ENCODE results near the gene BOD1. TPM values are rescaled to one million over a fixed set of nuclear protein-coding genes. Genes with fewer than 3 reads are reported as not detected.

Gene BOD1
- 105 TPM for polyA plus RNA-seq (2013, experiment 1 of 2)
- 99.7 TPM for polyA plus RNA-seq (2013, experiment 2 of 2)

DNA sequence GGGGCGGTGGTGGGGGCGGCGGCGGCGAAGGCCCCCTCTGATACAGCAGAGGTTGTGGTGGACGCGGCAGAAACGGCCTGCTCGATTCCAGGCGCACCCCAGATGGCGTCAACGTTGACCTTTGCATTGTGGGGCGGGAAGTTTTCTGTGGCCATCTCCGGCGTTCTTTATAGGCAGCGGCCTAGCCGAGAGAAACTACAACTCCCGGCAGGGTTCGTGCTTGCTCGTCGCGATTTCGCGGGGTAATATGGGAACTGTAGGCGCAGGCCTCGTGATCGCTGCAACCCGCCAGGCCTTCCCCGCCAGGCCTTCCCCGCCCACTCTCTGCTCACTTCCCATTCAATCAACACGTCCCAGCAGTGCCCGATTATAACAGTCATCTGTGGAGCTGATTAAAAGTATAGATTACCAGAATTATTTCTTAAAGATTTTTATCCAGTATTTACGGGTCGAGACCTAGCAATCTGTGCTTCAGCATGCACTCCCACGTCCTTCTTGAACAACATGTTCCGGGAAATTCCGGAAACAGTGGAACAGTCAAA, at the start of gene BOD1:
BOD1 (minus strand) TSS at position 74 of the 542 bp plus-strand sequence. CDS start 214 bp downstream, outside the sequence.
- Histone ChIP-seq H3K4me1 (ENCODE audit: control insufficient read depth, insufficient read depth, low read length, poor library complexity, severe bottlenecking) (peaks cover 20% of the 10 kb centered on the region), H3K4me3 (ENCODE audit: extremely low read depth, insufficient read depth, low read length, poor library complexity, severe bottlenecking) (peak within 1 kb of the TSS; percentile 91), H3K27ac (ENCODE audit: low read depth, low read length, severe bottlenecking) (peak within 1 kb of the TSS; percentile 95), H3K9me3 (ENCODE audit: control insufficient read depth, low read length) (no peaks in the 10 kb centered on the region), H3K36me3 (ENCODE audit: control insufficient read depth, insufficient read depth, low read length) (peaks cover 23% of the 10 kb centered on the region)
- 9 to 14% methylated on average over 20 to 28 of the region's 37 CpGs for WGBS, 2 experiments (ENCODE audit: insufficient coverage in 2 of 2)

GRCh38 chr5:173665326-173665725, 48.9 kb upstream of the BOD1 start:
- H3K4me1 ChIP-seq (ENCODE audit: control insufficient read depth, insufficient read depth, low read length, poor library complexity, severe bottlenecking), result peaks cover 9% of the 10 kb centered on the region
- H3K4me3 ChIP-seq (ENCODE audit: extremely low read depth, insufficient read depth, low read length, poor library complexity, severe bottlenecking), result no peak overlapping the region
- H3K9me3 ChIP-seq (ENCODE audit: control insufficient read depth, low read length), result peaks cover 6% of the 10 kb centered on the region
- WGBS, 2 experiments (ENCODE audit: insufficient coverage in 2 of 2), result 91 to 97% methylated on average over 4 of the region's 4 CpGs
- no peak overlapping the region for H3K27ac ChIP-seq (ENCODE audit: low read depth, low read length, severe bottlenecking)
- no peaks in the 10 kb centered on the region for H3K36me3 ChIP-seq (ENCODE audit: control insufficient read depth, insufficient read depth, low read length)

DNA sequence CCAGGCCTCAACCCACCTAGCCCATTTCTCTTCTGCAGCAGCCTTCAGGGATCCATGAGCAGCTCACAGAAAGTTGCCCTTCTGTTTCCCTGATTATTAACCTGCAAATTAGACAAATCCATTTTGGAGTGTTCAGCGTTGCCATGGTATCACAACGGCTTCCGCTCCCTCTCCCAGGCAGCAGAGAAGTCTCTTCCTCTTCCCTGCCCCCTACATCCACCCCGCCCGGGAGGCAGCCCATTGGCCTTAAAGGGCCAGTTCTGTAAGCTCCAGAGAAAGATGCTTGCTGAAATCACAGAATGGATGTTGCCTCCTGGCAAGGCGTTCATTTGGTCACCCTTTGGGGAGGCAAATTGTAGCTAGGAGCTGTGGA, 47.7 kb upstream of the BOD1 start:
- Histone ChIP-seq H3K9me3 (ENCODE audit: control insufficient read depth, low read length) (peaks cover 4% of the 10 kb centered on the region), H3K4me1 (ENCODE audit: control insufficient read depth, insufficient read depth, low read length, poor library complexity, severe bottlenecking) (peaks cover 5% of the 10 kb centered on the region), H3K36me3 (ENCODE audit: control insufficient read depth, insufficient read depth, low read length) (no peaks in the 10 kb centered on the region), H3K4me3 (ENCODE audit: extremely low read depth, insufficient read depth, low read length, poor library complexity, severe bottlenecking) (no peak overlapping the region), H3K27ac (ENCODE audit: low read depth, low read length, severe bottlenecking) (no peak overlapping the region)
- 49 to 55% methylated on average over 6 of the region's 6 CpGs for WGBS, 2 experiments (ENCODE audit: insufficient coverage in 2 of 2)

- Histone ChIP-seq H3K4me3 (ENCODE audit: extremely low read depth, insufficient read depth, low read length, poor library complexity, severe bottlenecking) (no peak overlapping the region), H3K27ac (ENCODE audit: low read depth, low read length, severe bottlenecking) (no peak overlapping the region), H3K9me3 (ENCODE audit: control insufficient read depth, low read length) (no peaks in the 10 kb centered on the region), H3K36me3 (ENCODE audit: control insufficient read depth, insufficient read depth, low read length) (no peaks in the 10 kb centered on the region), H3K4me1 (ENCODE audit: control insufficient read depth, insufficient read depth, low read length, poor library complexity, severe bottlenecking) (peaks cover 5% of the 10 kb centered on the region)
- 90% methylated on average over 8 to 12 of the region's 13 CpGs for WGBS, 2 experiments (ENCODE audit: insufficient coverage in 2 of 2)
Measured at GRCh38 chr5:173663352-173664153, 47.1 kb upstream of the BOD1 start.

- Histone ChIP-seq H3K27ac (ENCODE audit: low read depth, low read length, severe bottlenecking) (no peak overlapping the region), H3K4me1 (ENCODE audit: control insufficient read depth, insufficient read depth, low read length, poor library complexity, severe bottlenecking) (peaks cover 5% of the 10 kb centered on the region), H3K4me3 (ENCODE audit: extremely low read depth, insufficient read depth, low read length, poor library complexity, severe bottlenecking) (no peak overlapping the region), H3K36me3 (ENCODE audit: control insufficient read depth, insufficient read depth, low read length) (no peaks in the 10 kb centered on the region), H3K9me3 (ENCODE audit: control insufficient read depth, low read length) (no peaks in the 10 kb centered on the region)
- WGBS, 2 experiments (ENCODE audit: insufficient coverage in 2 of 2), result 97 to 98% methylated on average over 7 to 9 of the region's 12 CpGs
Measured at GRCh38 chr5:173662581-173663351, 46.3 kb upstream of the BOD1 start.

DNA sequence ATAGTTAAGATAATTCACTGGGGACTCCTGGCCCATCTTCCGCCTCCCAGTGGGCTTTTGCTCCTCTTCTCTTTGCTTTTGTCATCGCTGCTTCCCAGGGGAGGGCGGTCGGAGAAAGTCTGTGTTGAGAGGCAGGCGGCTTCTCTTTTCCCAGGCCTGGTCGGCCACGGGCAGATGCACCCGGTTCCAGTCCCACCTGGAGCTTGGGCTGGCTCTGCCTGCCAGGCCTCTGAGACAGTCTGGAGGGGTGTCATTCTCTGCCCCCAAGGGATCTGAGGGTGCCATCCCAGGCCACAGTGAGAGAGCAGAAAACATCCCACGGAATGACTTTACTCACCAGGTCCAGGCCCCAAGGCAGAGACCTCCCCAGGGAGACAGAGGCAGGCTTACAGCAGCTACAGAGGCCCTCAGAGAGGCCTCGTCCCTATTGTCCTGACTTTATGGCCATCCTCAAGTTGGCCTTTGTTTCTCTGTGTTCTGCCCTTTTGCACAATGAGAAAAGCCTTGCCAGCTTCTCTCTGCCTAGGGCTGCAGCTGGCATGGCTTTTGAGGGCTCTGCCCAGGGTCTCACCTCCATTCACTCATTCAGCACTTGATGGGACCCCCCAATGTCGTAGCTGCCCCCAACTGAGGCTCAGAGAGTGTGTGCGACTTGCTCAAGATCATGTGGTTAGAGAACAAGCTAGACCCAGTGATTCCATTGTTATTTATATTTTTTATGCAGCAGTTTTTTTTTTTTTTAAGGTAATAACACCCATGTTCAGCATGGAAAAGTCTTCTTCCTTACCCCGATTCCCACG, 44.2 kb upstream of the BOD1 start:
- Histone ChIP-seq H3K4me3 (ENCODE audit: extremely low read depth, insufficient read depth, low read length, poor library complexity, severe bottlenecking) (no peak overlapping the region), H3K4me1 (ENCODE audit: control insufficient read depth, insufficient read depth, low read length, poor library complexity, severe bottlenecking) (peaks cover 5% of the 10 kb centered on the region), H3K36me3 (ENCODE audit: control insufficient read depth, insufficient read depth, low read length) (no peaks in the 10 kb centered on the region), H3K27ac (ENCODE audit: low read depth, low read length, severe bottlenecking) (no peak overlapping the region), H3K9me3 (ENCODE audit: control insufficient read depth, low read length) (no peaks in the 10 kb centered on the region)
- 86 to 89% methylated on average over 7 to 9 of the region's 14 CpGs for WGBS, 2 experiments (ENCODE audit: insufficient coverage in 2 of 2)

GRCh38 chr5:173659423-173659822, 43.0 kb upstream of the BOD1 start:
- no peak overlapping the region for H3K4me3 ChIP-seq (ENCODE audit: extremely low read depth, insufficient read depth, low read length, poor library complexity, severe bottlenecking)
- H3K9me3 ChIP-seq (ENCODE audit: control insufficient read depth, low read length), result no peaks in the 10 kb centered on the region
- H3K36me3 ChIP-seq (ENCODE audit: control insufficient read depth, insufficient read depth, low read length), result no peaks in the 10 kb centered on the region
- whole genome bisulfite sequencing, 2 experiments (ENCODE audit: insufficient coverage in 2 of 2), result 87 to 93% methylated on average over 5 of the region's 6 CpGs
- peaks cover 5% of the 10 kb centered on the region for H3K4me1 ChIP-seq (ENCODE audit: control insufficient read depth, insufficient read depth, low read length, poor library complexity, severe bottlenecking)
- no peak overlapping the region for H3K27ac ChIP-seq (ENCODE audit: low read depth, low read length, severe bottlenecking)

DNA sequence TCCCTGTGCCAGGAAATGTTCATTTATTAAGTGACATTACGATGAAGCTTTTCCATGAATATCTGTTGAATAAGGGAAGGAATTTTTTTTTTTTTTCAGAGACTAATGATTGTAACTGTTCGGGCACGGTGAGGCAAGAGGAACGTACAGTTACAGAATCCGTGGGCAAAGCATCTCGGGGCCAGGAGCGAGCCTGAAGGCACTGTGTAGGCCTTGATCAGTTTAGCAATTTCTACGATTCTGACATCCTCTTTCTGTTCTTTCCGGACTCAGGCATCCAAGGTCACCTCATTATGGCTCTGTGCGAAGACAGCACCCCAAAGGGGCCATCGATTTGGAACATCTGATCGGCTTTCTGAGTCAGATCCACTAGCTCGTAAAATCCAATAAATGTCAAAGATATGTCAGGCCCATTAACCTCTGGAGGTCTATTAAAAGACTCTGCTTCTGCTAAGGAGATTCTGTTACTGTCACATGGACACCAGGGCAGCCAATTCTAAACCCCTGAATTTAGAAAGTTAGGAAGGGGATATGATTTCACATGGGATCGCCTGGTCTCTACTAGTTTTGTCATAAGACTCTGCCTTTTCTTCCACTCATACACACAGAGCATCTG, 41.4 kb upstream of the BOD1 start:
- Histone ChIP-seq H3K4me1 (ENCODE audit: control insufficient read depth, insufficient read depth, low read length, poor library complexity, severe bottlenecking) (no peaks in the 10 kb centered on the region), H3K27ac (ENCODE audit: low read depth, low read length, severe bottlenecking) (no peak overlapping the region), H3K4me3 (ENCODE audit: extremely low read depth, insufficient read depth, low read length, poor library complexity, severe bottlenecking) (no peak overlapping the region), H3K9me3 (ENCODE audit: control insufficient read depth, low read length) (peaks cover 5% of the 10 kb centered on the region), H3K36me3 (ENCODE audit: control insufficient read depth, insufficient read depth, low read length) (no peaks in the 10 kb centered on the region)
- WGBS, 2 experiments (ENCODE audit: insufficient coverage in 2 of 2), result 94 to 97% methylated on average over 11 to 13 of the region's 14 CpGs

- WGBS, 2 experiments (ENCODE audit: insufficient coverage in 2 of 2), result 81 to 92% methylated on average over 2 of the region's 3 CpGs
- peaks cover 8% of the 10 kb centered on the region for H3K9me3 ChIP-seq (ENCODE audit: control insufficient read depth, low read length)
- H3K4me1 ChIP-seq (ENCODE audit: control insufficient read depth, insufficient read depth, low read length, poor library complexity, severe bottlenecking), result no peaks in the 10 kb centered on the region
- H3K27ac ChIP-seq (ENCODE audit: low read depth, low read length, severe bottlenecking), result no peak overlapping the region
- H3K4me3 ChIP-seq (ENCODE audit: extremely low read depth, insufficient read depth, low read length, poor library complexity, severe bottlenecking), result no peak overlapping the region
- H3K36me3 ChIP-seq (ENCODE audit: control insufficient read depth, insufficient read depth, low read length), result no peaks in the 10 kb centered on the region
Measured at GRCh38 chr5:173655196-173655797, 38.8 kb upstream of the BOD1 start.
